Ascending aorta (tissue), 2 donors: ENCODE data around the gene IGFALS. TPM values are rescaled to one million over a fixed set of nuclear protein-coding genes. Genes with fewer than 3 reads are reported as not detected.

ENCODE experiments used
- DNase-seq, 2 donors: peaks; one replicate each; pipeline ENCODE4 v3.0.0-alpha.2; 2019; ENCODE audit warnings: low spot score in 2 of 2
- H3K27ac ChIP-seq, 2 donors: fragments of 200-600 bp; sonication (generic); one replicate each; pipeline ENCODE4 v1.5.1; 2016 to 2017; ENCODE audit warnings: mild to moderate bottlenecking in 1 of 2
- H3K27me3 ChIP-seq: fragments of 200-600 bp; sonication (generic); one replicate; pipeline ENCODE4 v1.5.1; 2017
- H3K36me3 ChIP-seq, 2 donors: fragments of 200-600 bp; sonication (generic); one replicate each; pipeline ENCODE4 v1.5.1; 2016
- H3K4me1 ChIP-seq, 2 donors: fragments of 200-600 bp; sonication (generic); one replicate each; pipeline ENCODE4 v1.5.1; 2016 to 2017; ENCODE audit warnings: mild to moderate bottlenecking in 1 of 2
- H3K4me3 ChIP-seq, 2 donors: fragments of 200-600 bp; sonication (generic); one replicate each; pipeline ENCODE4 v1.5.1; 2016 to 2017; ENCODE audit warnings: mild to moderate bottlenecking in 1 of 2
- H3K9me3 ChIP-seq, 2 donors: fragments of 200-600 bp; sonication (generic); one replicate each; pipeline ENCODE4 v1.5.1; 2016
- CTCF ChIP-seq, 3 experiments: fragments of 200-600 bp in 2 of 3; fragments of 450-650 bp in 1 of 3; sonication (generic) in 2 of 3; IDR thresholded peaks; one replicate each; pipeline ENCODE4 v1.5.1; 2016 to 2019; ENCODE audit warnings: antibody characterized with exemption in 3 of 3, mild to moderate bottlenecking in 1 of 3, moderate library complexity in 1 of 3
- intact Hi-C: fragments of 100-400 bp; cut with DNase I; formaldehyde crosslinking; loops from one replicate; pipeline ENCODE4 v1.15.1; 2023
- total RNA-seq: library from RNA; depleted of rRNA; stranded (reverse); fragments of >200 nt; gene quantifications from one replicate; pipeline ENCODE4 v1.1.0, GENCODE V29; 2016

IGFALS gene
- total RNA-seq, 1 donor from 2014 or later, result not detected

GRCh38 chr16:1777375-1778199 lies 15.9 kb downstream of the IGFALS start:
- Histone ChIP-seq H3K36me3 (peaks cover 45 to 52% of the 10 kb centered on the region in 2 donors), H3K27me3 (no peaks in the 10 kb centered on the region), H3K4me3 (no peak overlapping the region), H3K4me1 (peaks cover 18 to 23% of the 10 kb centered on the region in 2 donors), H3K27ac (no peak overlapping the region), H3K9me3 (no peaks in the 10 kb centered on the region)
- intact Hi-C loops, result no loop called here
- no peak for TF ChIP-seq CTCF (IDR thresholded peaks at IDR 0.05)
- DNase-seq, result no peak

- H3K27me3 ChIP-seq, result no peaks in the 10 kb centered on the region
- H3K4me1 ChIP-seq, result peaks cover 22 to 29% of the 10 kb centered on the region in 2 donors
- no peaks in the 10 kb centered on the region for H3K9me3 ChIP-seq
- no peak for DNase-seq
- intact Hi-C loops, result no loop called here
- no peak for TF ChIP-seq CTCF (IDR thresholded peaks at IDR 0.05)
- H3K4me3 ChIP-seq, result no peak overlapping the region
- peaks cover 45 to 52% of the 10 kb centered on the region in 2 donors for H3K36me3 ChIP-seq
- no peak overlapping the region for H3K27ac ChIP-seq
Observed at GRCh38 chr16:1776991-1777374, 16.5 kb downstream of the IGFALS start.

DNA sequence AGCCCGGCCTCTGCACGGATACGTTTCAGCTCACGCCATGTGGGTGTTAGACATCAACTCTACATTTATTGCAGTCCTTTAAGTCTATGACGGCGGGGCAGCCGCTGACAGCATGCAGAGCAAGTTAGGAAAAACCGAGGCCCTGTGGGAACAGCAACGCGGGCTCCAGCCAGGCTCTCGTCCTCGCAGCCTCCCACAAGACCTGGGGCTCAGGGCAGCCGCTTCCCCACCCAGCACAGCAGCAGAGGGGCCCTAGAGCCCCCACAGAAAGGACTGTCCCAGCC lies 16.9 kb downstream of the IGFALS start:
- no peaks in the 10 kb centered on the region for H3K9me3 ChIP-seq
- H3K27me3 ChIP-seq, result no peaks in the 10 kb centered on the region
- peaks cover 45 to 52% of the 10 kb centered on the region in 2 donors for H3K36me3 ChIP-seq
- H3K27ac ChIP-seq, result no peak overlapping the region
- no peak for TF ChIP-seq CTCF (IDR thresholded peaks at IDR 0.05)
- intact Hi-C loops, result no loop called here
- H3K4me1 ChIP-seq, result peaks cover 25 to 29% of the 10 kb centered on the region in 2 donors
- no peak overlapping the region for H3K4me3 ChIP-seq
- no peak for DNase-seq

GRCh38 chr16:1775846-1776671 lies 17.4 kb downstream of the IGFALS start:
- Histone ChIP-seq H3K36me3 (peaks cover 43 to 52% of the 10 kb centered on the region in 2 donors), H3K4me1 (peaks cover 19 to 23% of the 10 kb centered on the region in 2 donors), H3K4me3 (no peak overlapping the region), H3K27ac (no peak overlapping the region), H3K9me3 (no peaks in the 10 kb centered on the region), H3K27me3 (no peaks in the 10 kb centered on the region)
- TF ChIP-seq CTCF (IDR thresholded peaks at IDR 0.05), result no peak
- intact Hi-C loops, result no loop called here
- DNase-seq, result no peak

DNA sequence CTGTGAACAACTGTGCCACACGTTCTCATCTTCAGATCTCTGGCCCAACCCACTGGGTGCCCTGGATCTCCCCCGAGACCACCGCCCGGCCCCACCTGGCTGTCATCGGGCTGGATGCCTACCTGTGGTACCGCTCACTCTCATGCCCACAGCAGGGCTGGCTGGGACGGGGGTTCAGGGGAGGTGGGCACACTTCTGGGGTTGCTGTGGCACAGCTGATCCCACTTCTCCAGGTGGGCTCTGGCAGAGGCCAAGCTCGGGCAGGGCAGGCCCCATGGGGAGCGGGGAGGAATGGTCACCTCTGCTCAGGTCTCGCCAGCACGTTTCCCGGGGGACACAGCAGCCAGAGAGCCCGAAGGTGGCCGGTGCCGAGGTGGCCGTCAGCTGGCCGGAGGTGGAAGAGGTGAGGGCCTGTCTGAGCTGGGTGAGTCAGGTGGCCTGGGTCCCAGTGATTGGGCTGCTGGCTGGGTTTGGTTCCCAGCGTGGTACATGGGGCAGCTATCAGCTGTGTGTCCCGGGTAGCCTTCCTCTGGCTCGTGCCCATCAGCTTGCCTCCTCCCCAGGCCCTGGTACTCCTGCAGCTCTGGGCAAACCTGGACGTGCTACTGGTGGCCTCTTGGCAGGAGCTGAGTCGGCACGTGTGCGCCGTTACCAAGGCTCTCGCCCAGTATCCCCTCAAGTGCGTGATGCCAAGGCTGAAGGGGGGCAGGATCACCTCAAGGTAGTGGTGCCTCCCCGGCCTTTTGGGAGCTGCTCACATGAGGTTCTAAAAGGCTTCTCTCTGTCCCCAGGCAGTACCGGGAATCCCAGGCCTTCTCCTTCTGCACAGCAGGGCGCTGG lies 18.3 kb downstream of the IGFALS start:
- H3K4me1 ChIP-seq, result peaks cover 19 to 25% of the 10 kb centered on the region in 2 donors
- no peaks in the 10 kb centered on the region for H3K9me3 ChIP-seq
- intact Hi-C loops, result no loop called here
- DNase-seq, result no peak
- no peak overlapping the region for H3K4me3 ChIP-seq
- H3K27ac ChIP-seq, result no peak overlapping the region
- H3K27me3 ChIP-seq, result no peaks in the 10 kb centered on the region
- TF ChIP-seq CTCF (IDR thresholded peaks at IDR 0.05), result no peak
- H3K36me3 ChIP-seq, result peaks cover 41 to 51% of the 10 kb centered on the region in 2 donors
